Hematopoietic multipotent progenitor cell treated with erythropoietin and hydrocortisone succinate and interleukin-3 and kit ligand, for 8 days (in vitro differentiated cells): Measurements from ENCODE around the gene BICDL1.
"Not testable (repeated sequence)": the region's sequence is repeated elsewhere in the genome, so short reads cannot be mapped to it uniquely, and the experiment has no call there.

Source experiments
- DNase-seq: peaks from one replicate; pipeline ENCODE4 v3.0.0-alpha.2; 2015

The BICDL1 gene

GRCh38 chr12:120006258-120006975 lies 17.4 kb downstream of the BICDL1 start:
- no peak for DNase-seq

- DNase-seq: no peak
Observed at GRCh38 chr12:120007272-120007671, 18.2 kb downstream of the BICDL1 start.

GRCh38 chr12:120010661-120011230 lies 21.7 kb downstream of the BICDL1 start:
- no peak for DNase-seq

GRCh38 chr12:120012067-120012621 lies 23.1 kb downstream of the BICDL1 start:
- DNase-seq: no peak

- no peak for DNase-seq
Observed at GRCh38 chr12:120013659-120014380, 24.8 kb downstream of the BICDL1 start.

- not testable (repeated sequence) for DNase-seq
Observed at GRCh38 chr12:120014381-120014735, 25.3 kb downstream of the BICDL1 start.

- no peak for DNase-seq
Observed at GRCh38 chr12:120015313-120015712, 26.3 kb downstream of the BICDL1 start.

- DNase-seq: not testable (repeated sequence)
Observed at GRCh38 chr12:120016199-120016598, 27.2 kb downstream of the BICDL1 start.

- no peak for DNase-seq
Observed at GRCh38 chr12:120019197-120019596, 30.2 kb downstream of the BICDL1 start.

- no peak for DNase-seq
Observed at GRCh38 chr12:120019938-120020337, 30.9 kb downstream of the BICDL1 start.

GRCh38 chr12:120024193-120024592 lies 35.2 kb downstream of the BICDL1 start:
- no peak for DNase-seq

GRCh38 chr12:120025640-120026039 lies 36.6 kb downstream of the BICDL1 start:
- no peak for DNase-seq

GRCh38 chr12:120032242-120032641 lies 43.2 kb downstream of the BICDL1 start:
- DNase-seq: no peak

- no peak for DNase-seq
Observed at GRCh38 chr12:120037851-120038250, 48.8 kb downstream of the BICDL1 start.

GRCh38 chr12:120039711-120040110 lies 50.7 kb downstream of the BICDL1 start:
- DNase-seq: no peak

- no peak for DNase-seq
Observed at GRCh38 chr12:120041386-120042231, 52.6 kb downstream of the BICDL1 start.

GRCh38 chr12:120045367-120045766 lies 56.3 kb downstream of the BICDL1 start:
- not testable (repeated sequence) for DNase-seq

- no peak for DNase-seq
Observed at GRCh38 chr12:120047072-120047471, 58.0 kb downstream of the BICDL1 start.

GRCh38 chr12:120048263-120048662 lies 59.2 kb downstream of the BICDL1 start:
- no peak for DNase-seq

GRCh38 chr12:120049426-120049825 lies 60.4 kb downstream of the BICDL1 start:
- DNase-seq: no peak

GRCh38 chr12:120051535-120051934 lies 62.5 kb downstream of the BICDL1 start:
- no peak for DNase-seq

- no peak for DNase-seq
Observed at GRCh38 chr12:120054293-120054692, 65.3 kb downstream of the BICDL1 start.
